GM18526 (cell line): ENCODE measurements around the gene WNT3A.

Source experiments
- POLR2A ChIP-seq: IDR thresholded peaks from 3 replicates; pipeline ENCODE4 v1.6.1; 2011; ENCODE audit not compliant: insufficient read length; ENCODE audit errors: extremely low read depth

WNT3A gene

DNA sequence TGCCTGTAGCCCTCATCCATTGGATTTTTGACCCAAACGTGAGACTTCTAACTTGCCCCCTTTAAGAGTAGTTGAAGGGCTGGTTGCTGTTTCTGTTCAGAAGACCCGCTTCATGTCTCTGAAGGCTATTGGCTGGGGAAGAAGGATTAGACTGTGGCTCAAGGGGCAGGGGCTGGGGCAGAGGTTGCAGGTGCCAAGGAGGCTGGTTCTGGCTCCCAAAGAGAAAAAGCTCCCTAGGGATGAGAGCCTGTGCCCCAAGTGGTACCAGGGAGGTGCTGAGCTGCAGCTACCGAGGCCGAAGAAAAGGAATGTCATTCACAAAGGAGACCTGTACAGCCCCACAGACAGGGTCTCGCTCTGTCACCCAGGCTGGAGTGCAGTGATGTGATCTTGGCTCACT, 5.8 kb downstream of the WNT3A start:
- no peak for TF ChIP-seq POLR2A

GRCh38 chr1:228013131-228013934, 6.5 kb downstream of the WNT3A start:
- no peak for TF ChIP-seq POLR2A

- TF ChIP-seq POLR2A: no peak
Measured at GRCh38 chr1:228013935-228014930, 7.4 kb downstream of the WNT3A start.

GRCh38 chr1:228015276-228016180, 8.7 kb downstream of the WNT3A start:
- TF ChIP-seq POLR2A: no peak

- no peak for TF ChIP-seq POLR2A
Measured at GRCh38 chr1:228016181-228016510, 9.3 kb downstream of the WNT3A start.

- no peak for TF ChIP-seq POLR2A
Measured at GRCh38 chr1:228016653-228017355, 10.0 kb downstream of the WNT3A start.

DNA sequence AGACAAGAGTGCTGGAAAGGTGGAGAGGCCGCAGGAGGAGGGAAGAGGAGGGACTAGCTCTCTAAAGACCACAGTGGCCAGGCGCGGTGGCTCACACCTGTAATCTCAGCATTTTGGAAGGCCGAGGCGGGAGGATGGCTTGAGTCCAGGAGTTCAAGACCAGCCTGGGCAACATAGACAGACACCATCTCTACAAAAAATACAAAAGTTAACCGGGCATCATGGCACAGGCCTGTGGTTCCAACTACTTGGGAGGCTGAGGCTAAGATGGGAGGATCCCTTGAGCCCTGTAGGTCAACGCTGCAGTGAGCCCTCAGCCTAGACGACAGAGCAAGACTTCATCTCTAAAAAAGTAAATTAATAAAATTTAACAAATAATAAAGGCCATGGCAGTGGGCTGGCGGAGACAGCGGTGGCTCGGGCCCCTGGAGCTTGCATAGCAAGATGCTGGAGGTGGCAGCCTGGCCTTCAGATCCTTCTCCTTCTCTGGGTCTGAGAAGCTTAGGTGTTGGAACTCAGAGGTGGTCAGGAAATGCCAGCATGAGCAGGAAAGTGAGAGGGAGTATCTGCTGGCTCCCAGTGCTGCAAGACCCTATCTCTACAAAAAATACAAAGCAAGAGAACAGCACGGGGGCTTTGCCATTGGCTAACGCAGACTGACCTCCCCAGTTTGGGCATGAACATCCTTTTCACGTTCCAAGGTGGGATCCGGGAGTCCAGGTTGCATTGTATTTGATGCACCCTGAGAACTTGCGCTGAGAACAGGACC, 10.7 kb downstream of the WNT3A start:
- TF ChIP-seq POLR2A: no peak

GRCh38 chr1:228018125-228018398, 11.3 kb downstream of the WNT3A start:
- no peak for TF ChIP-seq POLR2A

GRCh38 chr1:228018961-228019721, 12.3 kb downstream of the WNT3A start:
- TF ChIP-seq POLR2A: no peak

DNA sequence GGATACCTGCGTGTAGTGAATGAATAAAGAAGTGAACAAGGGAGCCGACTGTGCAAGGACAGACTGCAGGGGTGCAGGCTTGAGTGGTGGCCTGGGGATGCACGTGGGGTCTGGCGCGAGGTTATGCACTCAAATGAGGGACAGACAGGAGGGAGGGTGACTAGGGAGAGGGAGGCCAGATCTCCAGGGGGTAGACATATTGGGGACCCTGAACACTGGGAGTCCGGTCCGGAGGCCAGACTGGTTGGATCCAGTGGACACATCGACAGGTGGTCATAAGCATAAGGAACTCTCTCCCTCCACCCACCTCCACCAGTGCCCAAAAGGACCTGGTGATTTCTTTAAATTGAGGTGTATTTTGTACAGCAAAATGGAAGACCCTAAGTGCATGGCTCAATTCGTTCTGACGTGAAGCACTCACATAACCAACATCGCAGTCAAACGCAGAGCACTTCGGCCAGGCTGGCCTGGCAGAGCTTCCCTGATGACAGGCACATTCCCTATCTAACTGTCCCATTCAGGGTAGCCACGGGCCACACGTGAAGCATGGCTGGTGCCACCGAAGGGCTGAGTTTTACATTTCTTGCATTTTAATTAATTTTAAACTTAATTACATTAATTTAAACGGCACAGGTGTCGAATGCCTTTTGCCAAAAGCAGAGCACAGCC, 14.0 kb downstream of the WNT3A start:
- TF ChIP-seq POLR2A: no peak

- no peak for TF ChIP-seq POLR2A
Measured at GRCh38 chr1:228021355-228022030, 14.7 kb downstream of the WNT3A start.

- no peak for TF ChIP-seq POLR2A
Measured at GRCh38 chr1:228022571-228023293, 15.9 kb downstream of the WNT3A start.

DNA sequence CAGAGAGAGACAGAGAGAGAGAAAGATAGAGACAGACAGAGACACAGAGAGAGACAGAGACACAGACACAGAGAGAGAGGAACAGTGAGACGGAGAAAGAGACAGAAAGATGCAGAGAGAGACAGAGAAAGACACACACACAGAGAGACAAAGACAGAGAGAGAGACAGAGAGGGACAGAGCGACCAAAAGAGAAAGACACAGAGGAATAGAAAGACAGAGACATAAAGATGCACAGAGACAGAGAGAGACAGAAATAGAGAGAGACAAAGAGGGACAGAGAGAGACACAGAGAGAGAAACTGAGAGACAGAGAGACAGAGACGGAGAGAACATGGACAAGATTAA, 16.5 kb downstream of the WNT3A start:
- no peak for TF ChIP-seq POLR2A
